Trophoblast cell (in vitro differentiated cells and primary cell): ENCODE results near the gene CADM2.
A peak's percentile ranks its signal among the peaks of the same experiment; 100 is the strongest.

ENCODE experiments used
- DNase-seq, 2 donors: peaks; one replicate each; pipeline ENCODE4 v3.0.0-alpha.2; 2016
- H2AFZ ChIP-seq: 2 replicates; pipeline ENCODE4 v1.6.1; 2013; ENCODE audit warnings: low read length, moderate library complexity, mild to moderate bottlenecking; ENCODE audit not compliant: insufficient read depth, poor library complexity
- H2AK5ac ChIP-seq: 2 replicates; pipeline ENCODE4 v1.6.1; 2013; ENCODE audit warnings: mild to moderate bottlenecking, low read length
- H2BK120ac ChIP-seq: 2 replicates; pipeline ENCODE4 v1.6.1; 2013; ENCODE audit warnings: low read length, mild to moderate bottlenecking, moderate library complexity; ENCODE audit not compliant: insufficient read depth, poor library complexity
- H2BK12ac ChIP-seq: 2 replicates; pipeline ENCODE4 v1.6.1; 2013; ENCODE audit warnings: mild to moderate bottlenecking, low read length, moderate library complexity
- H2BK5ac ChIP-seq: 2 replicates; pipeline ENCODE4 v1.6.1; 2013; ENCODE audit warnings: low read length, low read depth, moderate library complexity, mild to moderate bottlenecking; ENCODE audit not compliant: poor library complexity
- H3K14ac ChIP-seq: 2 replicates; pipeline ENCODE4 v1.6.1; 2013; ENCODE audit warnings: mild to moderate bottlenecking, low read length
- H3K18ac ChIP-seq: 2 replicates; pipeline ENCODE4 v1.6.1; 2013; ENCODE audit warnings: mild to moderate bottlenecking, low read length
- H3K23ac ChIP-seq: 2 replicates; pipeline ENCODE4 v1.6.1; 2013; ENCODE audit warnings: low read length
- H3K27ac ChIP-seq: 2 replicates; pipeline ENCODE4 v1.5.1; 2013; ENCODE audit warnings: low read depth, mild to moderate bottlenecking, inconsistent platforms, low read length, moderate library complexity
- H3K27me3 ChIP-seq: 2 replicates; pipeline ENCODE4 v1.6.1; 2013; ENCODE audit warnings: inconsistent platforms, mild to moderate bottlenecking, low read length, moderate library complexity; ENCODE audit not compliant: insufficient read depth
- H3K36me3 ChIP-seq, 2 experiments: 1 replicate in 1 of 2; 2 replicates in 1 of 2; pipeline ENCODE4 v1.6.1; 2013; ENCODE audit warnings: low read length in 2 of 2, mild to moderate bottlenecking in 2 of 2, moderate library complexity in 1 of 2; ENCODE audit not compliant: insufficient read depth in 2 of 2, control insufficient read depth in 1 of 2
- H3K4ac ChIP-seq: 2 replicates; pipeline ENCODE4 v1.6.1; 2013; ENCODE audit warnings: low read depth, mild to moderate bottlenecking, low read length, moderate library complexity
- H3K4me1 ChIP-seq, 2 experiments: 1 replicate in 1 of 2; 2 replicates in 1 of 2; pipeline ENCODE4 v1.6.1; 2013; ENCODE audit warnings: low read length in 2 of 2, mild to moderate bottlenecking in 2 of 2, moderate library complexity in 1 of 2; ENCODE audit not compliant: insufficient read depth in 2 of 2, control insufficient read depth in 1 of 2
- H3K4me2 ChIP-seq: 2 replicates; pipeline ENCODE4 v1.6.1; 2013; ENCODE audit warnings: inconsistent platforms, mild to moderate bottlenecking, low read length, moderate library complexity
- H3K4me3 ChIP-seq: 2 replicates; pipeline ENCODE4 v1.5.1; 2013; ENCODE audit warnings: mild to moderate bottlenecking, low read depth, low read length, inconsistent platforms
- H3K79me1 ChIP-seq: one replicate; pipeline ENCODE4 v1.6.1; 2013; ENCODE audit warnings: low read length
- H3K79me2 ChIP-seq: 2 replicates; pipeline ENCODE4 v1.6.1; 2013; ENCODE audit warnings: low read length, mild to moderate bottlenecking; ENCODE audit not compliant: control insufficient read depth, insufficient read depth, poor library complexity
- H3K9ac ChIP-seq: 2 replicates; pipeline ENCODE4 v1.6.1; 2013; ENCODE audit warnings: mild to moderate bottlenecking, low read length
- H3K9me3 ChIP-seq: 2 replicates; pipeline ENCODE4 v1.6.1; 2013; ENCODE audit warnings: low read depth, mild to moderate bottlenecking, control low read depth, inconsistent platforms, low read length; ENCODE audit not compliant: insufficient read depth
- H4K12ac ChIP-seq: 2 replicates; pipeline ENCODE4 v1.6.1; 2013; ENCODE audit warnings: low read depth, mild to moderate bottlenecking, low read length, moderate library complexity
- H4K8ac ChIP-seq: 2 replicates; pipeline ENCODE4 v1.6.1; 2013; ENCODE audit warnings: low read depth, mild to moderate bottlenecking, low read length, moderate library complexity
- H4K91ac ChIP-seq: one replicate; pipeline ENCODE4 v1.6.1; 2013; ENCODE audit warnings: low read depth, mild to moderate bottlenecking, low read length, moderate library complexity
- WGBS: extraction: QIAGEN DNeasy Blood & Tissue Kit; methylation state at CpG from one replicate; pipeline ENCODE4 v1.1.7; 2013; ENCODE audit warnings: missing lambda C conversion rate; ENCODE audit not compliant: insufficient read length, insufficient coverage; ENCODE audit errors: extremely low coverage; 5-methylcytosine and 5-hydroxymethylcytosine counted together

CADM2 gene

DNA sequence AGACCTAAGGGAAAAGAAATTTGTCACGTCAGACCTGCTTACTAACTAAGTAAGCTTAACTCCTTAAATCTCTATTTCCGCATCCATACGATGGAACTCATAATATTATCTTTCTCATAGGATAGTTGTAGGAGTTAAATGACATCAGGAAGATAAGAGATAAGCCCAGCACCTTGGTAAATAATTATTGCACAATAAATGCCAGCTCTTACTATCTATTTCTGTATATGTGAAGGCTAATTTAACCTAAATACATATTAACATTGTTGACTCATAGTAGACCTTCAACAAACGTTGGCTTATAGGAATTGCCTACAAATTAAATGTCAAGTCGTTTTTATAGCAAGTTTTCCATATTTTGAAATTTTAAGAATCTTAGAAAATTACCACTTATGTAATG lies 709.0 kb downstream of the CADM2 start:
- Histone ChIP-seq H3K9me3 (no peaks in the 10 kb centered on the region), H3K79me1 (no peaks in the 10 kb centered on the region), H3K4me1 (no peaks in the 10 kb centered on the region), H2AFZ (no peak overlapping the region), H3K9ac (no peak overlapping the region), H4K8ac (no peak overlapping the region), H3K4ac (no peak overlapping the region), H2BK5ac (no peak overlapping the region), H3K4me3 (no peak overlapping the region), H2BK12ac (no peak overlapping the region), H3K27me3 (no peaks in the 10 kb centered on the region), H3K36me3 (no peaks in the 10 kb centered on the region), H4K12ac (no peak overlapping the region), H2BK120ac (no peak overlapping the region), H4K91ac (no peak overlapping the region), H3K27ac (no peak overlapping the region), H3K14ac (no peak overlapping the region), H3K23ac (no peak overlapping the region), H2AK5ac (no peak overlapping the region), H3K79me2 (no peaks in the 10 kb centered on the region), H3K4me2 (no peak overlapping the region), H3K18ac (no peak overlapping the region)
- DNase-seq, result peak in 1 of 2 donors; percentile 6
- no CpG with 5 or more reads among the region's 5 CpGs for WGBS

DNA sequence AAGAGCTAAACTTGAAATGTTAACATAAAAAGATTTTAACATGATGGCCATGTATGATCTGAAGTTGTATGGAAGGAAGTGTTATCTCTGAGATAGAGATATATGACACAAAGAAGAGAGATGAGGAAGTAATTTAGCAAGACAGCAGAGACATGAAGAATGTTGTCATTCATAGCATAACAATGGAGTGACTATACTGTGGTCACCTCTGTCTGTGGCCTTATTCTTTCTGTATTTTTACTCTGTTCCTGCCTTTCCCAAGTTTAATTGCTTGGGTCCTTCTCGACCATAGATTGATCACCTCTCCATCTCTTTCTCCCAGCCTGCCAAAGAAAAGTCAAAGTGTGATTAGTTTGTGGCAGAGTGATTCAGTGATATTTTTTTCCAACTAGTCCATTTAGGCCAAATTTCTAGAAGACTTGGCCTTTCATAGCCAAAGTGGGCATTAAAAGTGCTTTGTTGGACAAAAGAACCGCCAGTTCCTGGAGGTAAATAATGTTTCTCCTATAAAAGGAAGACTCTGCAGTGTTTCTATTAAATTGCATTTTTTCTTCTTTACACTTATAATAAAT lies 711.9 kb downstream of the CADM2 start:
- Histone ChIP-seq H4K12ac (no peak overlapping the region), H2AFZ (no peak overlapping the region), H3K4me1 (no peaks in the 10 kb centered on the region), H3K9ac (no peak overlapping the region), H3K27ac (no peak overlapping the region), H2BK5ac (no peak overlapping the region), H3K4me2 (no peak overlapping the region), H3K18ac (no peak overlapping the region), H3K9me3 (no peaks in the 10 kb centered on the region), H3K79me2 (no peaks in the 10 kb centered on the region), H3K4me3 (no peak overlapping the region), H3K27me3 (no peaks in the 10 kb centered on the region), H3K23ac (no peak overlapping the region), H3K79me1 (no peaks in the 10 kb centered on the region), H3K14ac (no peak overlapping the region), H2BK120ac (no peak overlapping the region), H3K4ac (no peak overlapping the region), H4K8ac (no peak overlapping the region), H4K91ac (no peak overlapping the region), H2AK5ac (no peak overlapping the region), H3K36me3 (no peaks in the 10 kb centered on the region), H2BK12ac (no peak overlapping the region)
- peak in 1 of 2 donors; percentile 67 for DNase-seq
- WGBS, result no CpG with 5 or more reads among the region's 2 CpGs

DNA sequence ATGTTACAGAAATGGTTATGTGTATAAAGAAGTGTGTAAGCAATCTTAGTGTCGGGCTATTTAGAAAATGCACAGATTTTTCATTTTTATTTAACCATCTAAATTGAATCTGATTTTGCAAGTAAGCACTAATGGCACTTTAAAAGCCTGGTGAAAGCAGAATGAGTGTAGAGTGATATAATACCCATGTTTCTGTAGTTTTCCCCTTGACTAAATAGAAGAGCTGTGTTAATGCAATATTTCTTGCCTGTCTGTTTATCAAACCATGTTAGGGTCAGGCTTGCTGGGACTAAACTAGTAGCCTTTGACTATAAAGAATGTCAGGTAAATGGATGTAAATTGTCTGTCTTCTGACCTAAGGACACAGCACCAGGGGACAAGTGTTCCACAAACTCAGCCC lies 714.0 kb downstream of the CADM2 start:
- Histone ChIP-seq H3K9ac (no peak overlapping the region), H3K9me3 (no peaks in the 10 kb centered on the region), H3K36me3 (no peaks in the 10 kb centered on the region), H3K4ac (no peak overlapping the region), H4K91ac (no peak overlapping the region), H3K23ac (no peak overlapping the region), H2BK5ac (no peak overlapping the region), H3K27me3 (no peaks in the 10 kb centered on the region), H3K14ac (no peak overlapping the region), H3K27ac (no peak overlapping the region), H3K79me1 (no peaks in the 10 kb centered on the region), H3K4me3 (no peak overlapping the region), H2BK120ac (no peak overlapping the region), H2AFZ (no peak overlapping the region), H3K79me2 (no peaks in the 10 kb centered on the region), H2AK5ac (no peak overlapping the region), H3K4me1 (no peaks in the 10 kb centered on the region), H3K18ac (no peak overlapping the region), H4K8ac (no peak overlapping the region), H2BK12ac (no peak overlapping the region), H4K12ac (no peak overlapping the region), H3K4me2 (no peak overlapping the region)
- no peak for DNase-seq
- no CpG with 5 or more reads among the region's 1 CpG for WGBS

DNA sequence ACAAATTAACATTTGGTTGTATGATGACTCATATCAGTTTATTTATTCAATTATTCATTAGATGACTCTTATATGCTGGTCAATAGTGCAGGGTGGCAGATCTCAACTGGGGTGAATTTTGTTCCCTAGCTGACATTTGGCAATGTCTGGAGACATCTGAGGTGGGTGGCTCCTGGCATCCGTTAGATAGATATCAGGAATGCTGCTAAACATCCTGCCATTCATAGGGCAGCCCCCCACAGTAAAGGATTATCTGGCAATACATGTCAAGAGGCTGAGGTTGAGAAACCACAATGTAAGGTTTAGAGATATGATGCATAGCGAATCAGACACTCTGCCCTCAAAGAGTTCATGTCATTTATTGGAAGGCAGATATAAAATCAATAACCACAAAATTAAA lies 719.9 kb downstream of the CADM2 start:
- H3K14ac ChIP-seq, result no peak overlapping the region
- no peaks in the 10 kb centered on the region for H3K9me3 ChIP-seq
- H3K4me3 ChIP-seq, result no peak overlapping the region
- no peak overlapping the region for H3K9ac ChIP-seq
- H2BK12ac ChIP-seq, result no peak overlapping the region
- H3K4me2 ChIP-seq, result no peak overlapping the region
- H2BK120ac ChIP-seq, result no peak overlapping the region
- H3K36me3 ChIP-seq, result no peaks in the 10 kb centered on the region
- H3K4me1 ChIP-seq, result peaks cover 0 to 1% of the 10 kb centered on the region in 2 experiments
- no peaks in the 10 kb centered on the region for H3K79me1 ChIP-seq
- no peak overlapping the region for H2AFZ ChIP-seq
- H3K23ac ChIP-seq, result no peak overlapping the region
- H2BK5ac ChIP-seq, result no peak overlapping the region
- no peak overlapping the region for H3K4ac ChIP-seq
- H4K12ac ChIP-seq, result no peak overlapping the region
- no peak overlapping the region for H3K18ac ChIP-seq
- no peak overlapping the region for H4K91ac ChIP-seq
- H2AK5ac ChIP-seq, result no peak overlapping the region
- H4K8ac ChIP-seq, result no peak overlapping the region
- H3K27ac ChIP-seq, result no peak overlapping the region
- no peaks in the 10 kb centered on the region for H3K27me3 ChIP-seq
- no peaks in the 10 kb centered on the region for H3K79me2 ChIP-seq
- WGBS, result no CpG with 5 or more reads among the region's 2 CpGs
- no peak for DNase-seq
